ENCODE results near the gene ELF4.

ELF4 gene

DNA sequence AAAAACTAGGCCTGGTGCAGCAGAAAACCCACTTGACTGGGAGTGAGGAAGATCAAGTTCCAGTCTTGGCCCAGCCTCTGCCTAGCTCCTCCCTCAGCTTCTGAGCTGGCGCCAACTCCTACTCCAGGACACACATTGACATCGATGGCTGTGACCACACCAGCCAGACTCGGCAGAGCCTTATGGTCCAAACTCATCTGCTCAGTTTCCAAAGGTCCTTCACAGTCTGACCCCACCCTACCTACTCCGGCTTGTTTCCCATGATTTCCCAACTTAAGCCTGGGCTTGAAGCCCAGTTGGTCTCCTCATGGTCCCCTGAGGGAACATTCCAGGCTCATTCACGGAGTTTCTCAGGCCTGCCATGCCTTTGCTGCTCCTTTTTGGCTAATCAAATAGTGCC is 10.1 kb downstream of the ELF4 start:
- no peak for DNase-seq (ENCODE audit: low read depth)
- TF ChIP-seq, protein P1, sequence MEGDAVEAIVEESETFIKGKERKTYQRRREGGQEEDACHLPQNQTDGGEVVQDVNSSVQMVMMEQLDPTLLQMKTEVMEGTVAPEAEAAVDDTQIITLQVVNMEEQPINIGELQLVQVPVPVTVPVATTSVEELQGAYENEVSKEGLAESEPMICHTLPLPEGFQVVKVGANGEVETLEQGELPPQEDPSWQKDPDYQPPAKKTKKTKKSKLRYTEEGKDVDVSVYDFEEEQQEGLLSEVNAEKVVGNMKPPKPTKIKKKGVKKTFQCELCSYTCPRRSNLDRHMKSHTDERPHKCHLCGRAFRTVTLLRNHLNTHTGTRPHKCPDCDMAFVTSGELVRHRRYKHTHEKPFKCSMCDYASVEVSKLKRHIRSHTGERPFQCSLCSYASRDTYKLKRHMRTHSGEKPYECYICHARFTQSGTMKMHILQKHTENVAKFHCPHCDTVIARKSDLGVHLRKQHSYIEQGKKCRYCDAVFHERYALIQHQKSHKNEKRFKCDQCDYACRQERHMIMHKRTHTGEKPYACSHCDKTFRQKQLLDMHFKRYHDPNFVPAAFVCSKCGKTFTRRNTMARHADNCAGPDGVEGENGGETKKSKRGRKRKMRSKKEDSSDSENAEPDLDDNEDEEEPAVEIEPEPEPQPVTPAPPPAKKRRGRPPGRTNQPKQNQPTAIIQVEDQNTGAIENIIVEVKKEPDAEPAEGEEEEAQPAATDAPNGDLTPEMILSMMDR (conservative IDR thresholded peaks at IDR 0.05; ENCODE audit: low read depth, low read length) = no peak
- no peak overlapping the region for H3K4me3 ChIP-seq (ENCODE audit: low read length)

DNA sequence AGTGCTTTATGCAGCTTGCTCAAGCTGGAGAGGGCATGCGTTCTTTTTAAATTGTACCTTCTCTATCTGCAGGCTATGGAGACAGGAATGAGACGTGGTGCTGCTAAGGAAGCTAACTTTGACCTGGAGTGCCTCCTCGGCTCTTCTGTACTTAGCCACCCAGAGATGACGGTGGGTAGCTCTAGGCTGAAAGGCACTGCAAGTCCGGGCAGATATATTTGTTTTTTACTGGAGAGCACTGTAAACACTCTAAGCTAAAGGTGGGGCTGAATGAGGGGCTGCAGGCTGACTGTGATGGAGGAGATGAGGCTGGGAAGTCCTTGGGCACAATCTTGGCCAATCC is 12.1 kb downstream of the ELF4 start:
- TF ChIP-seq, protein P1 (conservative IDR thresholded peaks at IDR 0.05; ENCODE audit: low read depth, low read length) = no peak
- H3K4me3 ChIP-seq (ENCODE audit: low read length) = no peak overlapping the region
- DNase-seq (ENCODE audit: low read depth) = no peak

DNA sequence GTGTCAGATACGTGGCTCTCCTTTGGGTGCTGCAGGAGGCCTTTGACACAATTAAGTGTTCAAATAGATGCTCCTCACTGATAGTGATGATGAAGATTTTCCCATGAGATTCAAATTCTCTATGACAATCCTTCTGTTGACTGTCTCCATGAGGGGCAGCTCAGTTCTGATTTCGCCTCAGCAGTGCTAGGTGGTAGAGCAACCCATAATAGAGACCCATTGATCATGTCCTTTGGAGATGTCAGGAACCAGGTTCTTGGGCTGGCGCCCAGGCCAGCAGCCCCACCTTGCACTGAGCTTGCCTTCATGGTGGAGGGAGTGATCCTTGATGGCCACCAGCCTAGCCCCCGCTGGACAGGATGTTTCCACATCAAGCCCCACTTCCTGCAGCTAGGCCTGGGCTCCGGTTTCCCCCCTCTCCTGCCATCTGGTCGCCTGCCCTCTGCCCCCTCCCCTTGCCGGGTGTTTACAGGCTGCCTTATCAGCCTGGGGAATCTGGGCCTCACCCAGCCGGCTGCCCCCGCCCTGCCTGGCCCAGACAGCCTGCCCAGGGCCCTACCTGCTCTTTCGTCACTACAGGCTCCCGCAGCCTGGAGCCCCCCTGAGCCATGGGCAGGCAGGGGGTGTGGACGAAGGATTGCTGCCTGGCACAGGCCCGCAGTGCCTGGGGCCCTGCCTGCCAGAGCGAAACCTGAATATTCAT is 12.6 kb downstream of the ELF4 start:
- DNase-seq (ENCODE audit: low read depth) = no peak
- TF ChIP-seq, protein P1 (conservative IDR thresholded peaks at IDR 0.05; ENCODE audit: low read depth, low read length) = no peak
- H3K4me3 ChIP-seq (ENCODE audit: low read length) = no peak overlapping the region

DNA sequence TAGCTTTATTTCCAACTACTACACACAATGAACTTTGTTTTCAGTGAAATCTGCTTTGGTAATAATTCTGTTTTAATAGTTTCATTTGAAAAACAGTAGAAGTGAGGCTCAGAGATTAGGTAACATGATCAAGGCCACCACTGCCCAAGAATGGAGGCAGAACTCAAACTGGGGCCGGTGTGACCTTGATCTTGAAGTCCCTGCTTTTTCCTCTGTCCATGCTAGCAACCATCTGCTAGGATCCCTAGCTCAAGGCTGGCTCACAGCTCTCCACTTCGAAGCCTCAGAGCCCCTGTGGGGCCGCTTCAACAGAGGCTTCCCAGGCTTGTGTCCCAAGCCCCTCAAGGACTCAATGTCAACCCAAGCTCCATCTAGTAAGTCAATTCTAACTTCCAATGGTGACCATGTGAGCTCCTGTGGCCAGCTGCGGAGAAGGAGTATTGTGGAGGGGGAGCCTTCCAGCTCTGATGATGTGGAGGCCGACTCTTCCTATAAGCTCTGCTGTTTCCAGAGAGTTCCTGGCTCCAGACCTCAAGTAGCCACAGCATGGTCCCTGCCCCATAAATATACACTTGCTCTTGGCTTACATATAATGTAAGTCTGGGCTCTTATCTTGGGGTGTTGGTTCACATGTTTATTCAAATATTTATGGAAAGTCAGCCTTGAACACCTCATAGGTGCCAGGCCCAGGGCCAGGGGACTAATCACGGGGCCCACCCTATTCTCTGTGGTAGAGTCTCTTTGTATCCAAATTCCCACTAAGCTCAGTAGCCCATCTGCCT is 14.9 kb downstream of the ELF4 start:
- no peak overlapping the region for H3K4me3 ChIP-seq (ENCODE audit: low read length)
- TF ChIP-seq, protein P1 (conservative IDR thresholded peaks at IDR 0.05; ENCODE audit: low read depth, low read length) = no peak
- no peak for DNase-seq (ENCODE audit: low read depth)

DNA sequence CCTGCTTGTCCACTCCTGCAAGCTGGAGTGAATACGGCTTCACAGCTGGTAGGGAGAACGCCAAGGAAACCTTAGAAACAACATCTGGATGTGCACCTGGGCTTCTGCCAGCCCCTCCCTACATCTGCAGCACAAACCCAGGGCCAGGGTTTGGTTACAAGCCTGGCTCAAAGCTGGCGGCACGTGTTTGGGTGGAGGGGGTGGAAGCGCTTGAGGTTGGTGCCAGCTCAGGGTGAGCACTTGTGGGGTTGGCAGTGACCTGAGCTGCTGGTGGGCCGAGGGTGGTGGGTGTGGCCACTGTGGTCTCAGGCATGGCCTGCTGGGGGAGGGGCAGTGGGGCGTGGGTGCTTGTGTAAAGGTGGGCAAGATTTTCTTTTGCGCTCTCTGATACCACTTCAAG is 15.6 kb downstream of the ELF4 start:
- DNase-seq (ENCODE audit: low read depth) = no peak
- TF ChIP-seq, protein P1 (conservative IDR thresholded peaks at IDR 0.05; ENCODE audit: low read depth, low read length) = no peak

DNA sequence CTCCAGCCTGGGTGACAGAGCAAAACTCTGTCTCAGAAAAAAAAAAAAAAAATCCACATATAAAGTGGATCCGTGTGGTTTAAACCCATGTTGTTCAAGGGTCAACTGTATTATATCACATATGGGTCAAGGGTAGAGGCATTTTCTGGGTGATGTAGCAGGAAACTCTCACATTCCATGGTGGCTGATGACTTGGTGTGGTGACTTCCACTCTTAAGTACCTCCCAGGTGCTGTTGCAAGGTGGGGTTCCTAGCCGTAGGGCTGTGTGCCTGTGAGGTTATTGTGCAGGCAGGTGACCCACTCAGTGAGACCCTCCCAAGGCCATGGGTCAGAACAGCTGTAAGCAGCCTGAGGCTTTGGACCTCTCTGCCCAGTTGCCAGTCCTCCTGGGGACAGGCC is 17.0 kb downstream of the ELF4 start:
- H3K4me3 ChIP-seq (ENCODE audit: low read length) = no peak overlapping the region
- no peak for DNase-seq (ENCODE audit: low read depth)
- TF ChIP-seq, protein P1 (conservative IDR thresholded peaks at IDR 0.05; ENCODE audit: low read depth, low read length) = no peak

More for the DNA sequence above, 15.6 kb downstream of the ELF4 start:
- H3K4me3 ChIP-seq (ENCODE audit: low read length) = no peak overlapping the region

All from retinal pigment epithelial cell (primary cell).